Measurements from ENCODE around the gene TNFAIP8L3.
A peak's percentile ranks its signal among the peaks of the same experiment; 100 is the strongest.

TNFAIP8L3 gene

GRCh38 chr15:51098331-51098619 lies 3.6 kb upstream of the TNFAIP8L3 start:
- Histone ChIP-seq H3K4me3 (ENCODE audit: low read depth, low read length) (no peak overlapping the region), H3K9ac (ENCODE audit: low read length) (no peak overlapping the region), H3K36me3 (ENCODE audit: control insufficient read depth, insufficient read depth, low read length) (no peaks in the 10 kb centered on the region), H3K4me1 (ENCODE audit: control insufficient read depth, insufficient read depth, low read length) (peaks cover 5% of the 10 kb centered on the region; the same call in 1 of the 2 replicates), H3K27me3 (ENCODE audit: control insufficient read depth, insufficient read depth, low read length) (peaks cover 47% of the 10 kb centered on the region), H3K27ac (ENCODE audit: low read depth, low read length) (no peak overlapping the region), H3K9me3 (ENCODE audit: control insufficient read depth, insufficient read depth, low read depth, low read length) (no peaks in the 10 kb centered on the region)

- Histone ChIP-seq H3K27ac (ENCODE audit: low read depth, low read length) (no peak overlapping the region), H3K4me1 (ENCODE audit: control insufficient read depth, insufficient read depth, low read length) (peaks cover 5% of the 10 kb centered on the region; the same call in 1 of the 2 replicates), H3K36me3 (ENCODE audit: control insufficient read depth, insufficient read depth, low read length) (no peaks in the 10 kb centered on the region), H3K9me3 (ENCODE audit: control insufficient read depth, insufficient read depth, low read depth, low read length) (no peaks in the 10 kb centered on the region), H3K4me3 (ENCODE audit: low read depth, low read length) (no peak overlapping the region), H3K9ac (ENCODE audit: low read length) (no peak overlapping the region), H3K27me3 (ENCODE audit: control insufficient read depth, insufficient read depth, low read length) (peaks cover 52% of the 10 kb centered on the region)
Observed at GRCh38 chr15:51097553-51098330, 3.0 kb upstream of the TNFAIP8L3 start.

DNA sequence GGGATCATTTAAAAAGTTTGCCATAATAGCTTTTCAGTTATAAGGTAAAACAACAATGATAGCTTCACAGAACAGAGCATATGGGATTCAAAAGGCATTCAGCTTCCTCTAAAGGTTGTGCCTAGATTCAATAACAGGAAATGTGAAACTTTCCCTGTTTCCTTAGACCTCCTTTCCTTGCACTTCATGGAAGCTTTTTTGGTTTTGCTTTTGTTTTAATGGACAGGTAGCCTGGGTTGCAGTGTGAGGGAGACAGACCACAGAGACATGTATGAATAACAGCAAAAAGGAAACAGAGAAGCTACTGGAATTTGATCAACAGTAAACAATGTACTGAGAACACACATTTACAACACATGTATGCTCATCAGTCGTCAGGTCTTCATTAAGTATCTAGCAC lies 2.3 kb upstream of the TNFAIP8L3 start:
- Histone ChIP-seq H3K27ac (ENCODE audit: low read depth, low read length) (no peak overlapping the region), H3K9ac (ENCODE audit: low read length) (no peak overlapping the region), H3K4me1 (ENCODE audit: control insufficient read depth, insufficient read depth, low read length) (peaks cover 5% of the 10 kb centered on the region; the same call in 1 of the 2 replicates), H3K9me3 (ENCODE audit: control insufficient read depth, insufficient read depth, low read depth, low read length) (no peaks in the 10 kb centered on the region), H3K36me3 (ENCODE audit: control insufficient read depth, insufficient read depth, low read length) (no peaks in the 10 kb centered on the region), H3K27me3 (ENCODE audit: control insufficient read depth, insufficient read depth, low read length) (peaks cover 60% of the 10 kb centered on the region), H3K4me3 (ENCODE audit: low read depth, low read length) (no peak overlapping the region)

- Histone ChIP-seq H3K27me3 (ENCODE audit: control insufficient read depth, insufficient read depth, low read length) (peaks cover 71% of the 10 kb centered on the region), H3K27ac (ENCODE audit: low read depth, low read length) (no peak overlapping the region), H3K4me3 (ENCODE audit: low read depth, low read length) (peak overlapping the region; percentile 87), H3K9me3 (ENCODE audit: control insufficient read depth, insufficient read depth, low read depth, low read length) (no peaks in the 10 kb centered on the region), H3K4me1 (ENCODE audit: control insufficient read depth, insufficient read depth, low read length) (peaks cover 5% of the 10 kb centered on the region; the same call in 1 of the 2 replicates), H3K9ac (ENCODE audit: low read length) (no peak overlapping the region), H3K36me3 (ENCODE audit: control insufficient read depth, insufficient read depth, low read length) (no peaks in the 10 kb centered on the region)
Observed at GRCh38 chr15:51095681-51096331, 1.1 kb upstream of the TNFAIP8L3 start.

- no peaks in the 10 kb centered on the region for H3K36me3 ChIP-seq (ENCODE audit: control insufficient read depth, insufficient read depth, low read length)
- peaks cover 89% of the 10 kb centered on the region for H3K27me3 ChIP-seq (ENCODE audit: control insufficient read depth, insufficient read depth, low read length)
- peaks cover 5% of the 10 kb centered on the region; the same call in 1 of the 2 replicates for H3K4me1 ChIP-seq (ENCODE audit: control insufficient read depth, insufficient read depth, low read length)
- H3K9ac ChIP-seq (ENCODE audit: low read length), result peak overlapping the region; percentile 48
- H3K4me3 ChIP-seq (ENCODE audit: low read depth, low read length), result peak overlapping the region; percentile 66
- H3K27ac ChIP-seq (ENCODE audit: low read depth, low read length), result no peak overlapping the region
- H3K9me3 ChIP-seq (ENCODE audit: control insufficient read depth, insufficient read depth, low read depth, low read length), result no peaks in the 10 kb centered on the region
Observed at GRCh38 chr15:51093839-51094605, 684 bp downstream of the TNFAIP8L3 start.

DNA sequence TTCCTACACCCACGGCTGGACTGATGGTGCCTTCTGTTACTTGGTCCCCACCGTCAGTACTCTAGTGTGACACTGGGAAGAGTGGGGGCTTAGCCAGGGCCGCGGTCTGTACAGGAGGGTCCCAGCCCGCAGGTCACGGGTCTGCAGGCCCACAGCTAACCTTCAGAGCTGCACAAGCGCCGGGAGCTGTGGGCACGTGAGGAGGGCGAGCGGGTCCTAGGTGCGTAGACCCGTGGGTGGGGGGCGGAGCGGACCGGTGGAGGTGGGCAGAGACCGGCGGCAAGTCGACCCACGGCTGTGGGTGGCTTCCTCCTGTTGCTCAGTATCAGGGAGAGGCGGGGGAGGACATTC lies 1.2 kb downstream of the TNFAIP8L3 start:
- Histone ChIP-seq H3K36me3 (ENCODE audit: control insufficient read depth, insufficient read depth, low read length) (no peaks in the 10 kb centered on the region), H3K9me3 (ENCODE audit: control insufficient read depth, insufficient read depth, low read depth, low read length) (no peaks in the 10 kb centered on the region), H3K9ac (ENCODE audit: low read length) (no peak overlapping the region), H3K4me1 (ENCODE audit: control insufficient read depth, insufficient read depth, low read length) (peaks cover 9% of the 10 kb centered on the region), H3K27me3 (ENCODE audit: control insufficient read depth, insufficient read depth, low read length) (peaks cover 95% of the 10 kb centered on the region), H3K27ac (ENCODE audit: low read depth, low read length) (no peak overlapping the region), H3K4me3 (ENCODE audit: low read depth, low read length) (peak overlapping the region; percentile 66)

DNA sequence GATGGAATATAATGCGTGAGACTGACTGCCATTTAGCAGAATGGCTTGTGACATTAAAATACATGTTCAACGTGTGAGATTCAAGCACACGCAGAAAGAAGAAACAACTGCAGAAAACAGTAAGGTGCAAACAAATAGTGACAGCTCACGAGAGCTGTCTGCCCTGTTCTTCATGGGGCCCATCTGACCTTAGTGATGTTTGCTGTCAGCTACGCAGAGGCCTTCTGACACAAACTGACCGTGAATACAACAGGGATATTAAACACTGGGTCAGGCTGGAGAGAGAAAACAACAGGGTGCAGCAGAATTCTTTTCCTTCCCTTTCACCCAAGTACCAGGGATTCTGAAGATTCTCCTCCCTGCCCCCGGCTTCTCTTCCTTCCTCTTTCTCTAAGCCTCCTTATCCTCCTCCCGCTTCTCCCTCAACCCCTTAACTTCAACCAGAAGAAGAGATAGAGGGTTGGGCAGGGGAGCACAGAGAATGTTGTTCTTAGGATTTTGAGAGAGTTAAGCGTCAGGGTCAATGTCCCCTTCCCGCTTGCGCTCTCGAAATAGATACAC lies 2.1 kb downstream of the TNFAIP8L3 start:
- Histone ChIP-seq H3K36me3 (ENCODE audit: control insufficient read depth, insufficient read depth, low read length) (no peaks in the 10 kb centered on the region), H3K9ac (ENCODE audit: low read length) (no peak overlapping the region), H3K27me3 (ENCODE audit: control insufficient read depth, insufficient read depth, low read length) (peaks cover 88% of the 10 kb centered on the region), H3K27ac (ENCODE audit: low read depth, low read length) (no peak overlapping the region), H3K4me3 (ENCODE audit: low read depth, low read length) (no peak overlapping the region), H3K4me1 (ENCODE audit: control insufficient read depth, insufficient read depth, low read length) (peaks cover 14% of the 10 kb centered on the region), H3K9me3 (ENCODE audit: control insufficient read depth, insufficient read depth, low read depth, low read length) (no peaks in the 10 kb centered on the region)

DNA sequence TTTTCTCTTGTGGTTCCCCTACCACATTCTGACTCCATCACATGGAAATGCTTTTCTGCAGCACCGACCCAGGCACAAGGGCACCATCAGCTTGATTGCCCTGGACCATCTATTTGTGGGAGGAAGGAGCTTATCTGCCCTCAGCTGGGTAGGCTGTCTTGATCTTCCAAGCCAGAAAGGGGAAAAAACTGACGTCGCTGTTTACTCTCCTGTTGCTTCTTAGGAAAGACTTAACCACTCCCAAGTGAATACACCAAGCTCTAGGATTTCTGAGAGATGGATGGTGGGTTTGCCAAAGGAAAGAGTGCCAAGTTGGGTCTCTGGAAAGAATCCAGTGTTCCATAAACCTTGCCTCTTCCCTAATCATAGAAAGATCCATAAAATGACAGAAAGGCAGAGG lies 4.0 kb downstream of the TNFAIP8L3 start:
- Histone ChIP-seq H3K9me3 (ENCODE audit: control insufficient read depth, insufficient read depth, low read depth, low read length) (no peaks in the 10 kb centered on the region), H3K4me3 (ENCODE audit: low read depth, low read length) (no peak overlapping the region), H3K4me1 (ENCODE audit: control insufficient read depth, insufficient read depth, low read length) (peaks cover 16% of the 10 kb centered on the region), H3K36me3 (ENCODE audit: control insufficient read depth, insufficient read depth, low read length) (no peaks in the 10 kb centered on the region), H3K9ac (ENCODE audit: low read length) (no peak overlapping the region), H3K27me3 (ENCODE audit: control insufficient read depth, insufficient read depth, low read length) (peaks cover 72% of the 10 kb centered on the region), H3K27ac (ENCODE audit: low read depth, low read length) (no peak overlapping the region)

DNA sequence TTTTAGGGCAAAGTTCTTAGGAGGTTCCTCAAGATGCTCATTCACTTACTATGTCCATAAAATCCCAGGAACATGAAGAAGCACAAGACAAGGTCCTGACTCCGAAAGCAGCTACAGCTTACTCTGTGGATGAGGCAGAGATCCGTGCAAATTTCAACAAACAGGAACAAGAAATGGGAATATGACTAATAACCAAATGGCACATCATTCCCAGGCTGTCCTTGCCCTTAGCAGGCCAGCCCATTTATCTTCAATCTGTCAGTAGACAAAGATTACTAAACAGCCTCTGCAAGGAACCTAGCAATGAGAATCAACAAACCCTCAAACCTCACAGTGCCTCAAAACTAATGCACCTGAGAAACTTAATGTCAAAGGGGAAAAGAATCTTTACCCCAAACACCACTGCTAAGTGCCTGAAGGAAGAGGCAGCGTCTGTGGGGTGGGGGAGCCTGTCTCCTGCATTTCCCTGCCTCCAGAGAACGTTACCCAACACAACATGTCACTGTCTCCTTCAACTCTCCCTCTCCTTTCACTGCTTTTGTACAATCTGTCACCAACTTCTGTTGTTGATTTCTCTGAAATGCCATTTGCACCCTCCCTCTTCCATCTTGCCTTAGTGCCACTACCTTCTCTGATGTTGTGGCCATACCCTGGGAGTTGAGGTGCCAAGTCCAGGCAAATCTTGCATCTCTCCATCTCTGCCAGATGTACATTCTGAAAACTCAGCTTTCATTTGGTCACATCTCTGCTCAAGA lies 4.8 kb downstream of the TNFAIP8L3 start:
- Histone ChIP-seq H3K9ac (ENCODE audit: low read length) (no peak overlapping the region), H3K27me3 (ENCODE audit: control insufficient read depth, insufficient read depth, low read length) (peaks cover 63% of the 10 kb centered on the region), H3K36me3 (ENCODE audit: control insufficient read depth, insufficient read depth, low read length) (no peaks in the 10 kb centered on the region), H3K9me3 (ENCODE audit: control insufficient read depth, insufficient read depth, low read depth, low read length) (no peaks in the 10 kb centered on the region), H3K4me1 (ENCODE audit: control insufficient read depth, insufficient read depth, low read length) (peaks cover 16% of the 10 kb centered on the region), H3K4me3 (ENCODE audit: low read depth, low read length) (no peak overlapping the region), H3K27ac (ENCODE audit: low read depth, low read length) (no peak overlapping the region)

DNA sequence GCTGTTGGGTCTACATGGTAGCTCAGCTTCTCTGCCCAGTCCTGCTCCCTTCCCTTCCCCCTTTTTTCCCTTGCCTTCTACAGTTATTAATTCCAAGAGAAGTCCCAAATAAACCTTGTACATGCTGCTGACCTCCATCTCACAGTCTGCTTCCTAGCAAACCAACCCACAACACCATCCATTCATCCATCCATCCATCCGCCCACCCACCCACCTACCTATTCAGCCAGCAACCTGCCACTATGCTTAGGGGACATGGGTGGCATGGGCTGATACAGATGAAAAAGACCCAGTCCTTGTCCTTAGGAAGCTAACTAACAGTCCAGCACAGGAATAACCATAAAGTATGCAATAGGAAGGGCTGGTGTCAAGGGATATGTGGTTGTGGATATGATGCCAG lies 5.7 kb downstream of the TNFAIP8L3 start:
- no peaks in the 10 kb centered on the region for H3K36me3 ChIP-seq (ENCODE audit: control insufficient read depth, insufficient read depth, low read length)
- peaks cover 56% of the 10 kb centered on the region for H3K27me3 ChIP-seq (ENCODE audit: control insufficient read depth, insufficient read depth, low read length)
- H3K27ac ChIP-seq (ENCODE audit: low read depth, low read length), result no peak overlapping the region
- H3K4me3 ChIP-seq (ENCODE audit: low read depth, low read length), result no peak overlapping the region
- H3K4me1 ChIP-seq (ENCODE audit: control insufficient read depth, insufficient read depth, low read length), result peaks cover 17% of the 10 kb centered on the region
- H3K9ac ChIP-seq (ENCODE audit: low read length), result no peak overlapping the region
- H3K9me3 ChIP-seq (ENCODE audit: control insufficient read depth, insufficient read depth, low read depth, low read length), result no peaks in the 10 kb centered on the region

All from HUES6 (cell line).